NT2/D1 (cell line): ENCODE measurements around the gene BTF3L4.

ENCODE experiments used
- SUZ12 ChIP-seq: IDR thresholded peaks from 2 replicates; pipeline ENCODE4 v1.6.1; 2011; ENCODE audit not compliant: insufficient read length, insufficient read depth; ENCODE audit errors: extremely low read depth
- YY1 ChIP-seq: IDR thresholded peaks from 2 replicates; pipeline ENCODE4 v1.6.1; 2011; ENCODE audit not compliant: insufficient read length, insufficient read depth
- ZNF274 ChIP-seq: IDR thresholded peaks from 2 replicates; pipeline ENCODE4 v1.6.1; 2011; ENCODE audit warnings: mild to moderate bottlenecking, low read depth, low read length

DNA sequence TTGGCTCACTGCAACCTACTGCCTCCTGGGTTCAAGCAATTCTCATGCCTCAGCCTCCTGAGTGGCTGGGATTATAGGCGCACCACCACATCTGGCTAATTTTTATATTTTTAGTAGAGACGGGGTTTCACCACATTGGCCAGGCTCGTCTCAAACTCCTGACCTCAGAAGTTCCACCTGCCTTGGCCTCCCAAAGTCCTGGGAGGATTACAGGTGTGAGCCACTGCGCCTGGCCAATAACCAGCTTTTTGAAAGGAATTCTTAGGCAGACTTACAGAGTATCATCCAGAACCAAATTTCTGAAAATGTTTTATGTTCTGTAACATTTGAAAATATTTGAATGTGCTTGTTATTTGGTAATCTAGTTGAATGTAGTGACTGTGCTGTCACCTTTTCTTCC, 14.6 kb downstream of the BTF3L4 start:
- no peak for TF ChIP-seq ZNF274
- no peak for TF ChIP-seq YY1
- TF ChIP-seq SUZ12, result no peak
